GM18502 (cell line): ENCODE results near the gene SPTB.

ENCODE experiments used
- ATAC-seq: cut with Tn5 transposase; IDR thresholded peaks from one replicate; pipeline ENCODE4 v1.9.1; 2021; ENCODE audit warnings: mild to moderate bottlenecking; ENCODE audit not compliant: unreplicated experiment, poor library complexity

The SPTB gene

DNA sequence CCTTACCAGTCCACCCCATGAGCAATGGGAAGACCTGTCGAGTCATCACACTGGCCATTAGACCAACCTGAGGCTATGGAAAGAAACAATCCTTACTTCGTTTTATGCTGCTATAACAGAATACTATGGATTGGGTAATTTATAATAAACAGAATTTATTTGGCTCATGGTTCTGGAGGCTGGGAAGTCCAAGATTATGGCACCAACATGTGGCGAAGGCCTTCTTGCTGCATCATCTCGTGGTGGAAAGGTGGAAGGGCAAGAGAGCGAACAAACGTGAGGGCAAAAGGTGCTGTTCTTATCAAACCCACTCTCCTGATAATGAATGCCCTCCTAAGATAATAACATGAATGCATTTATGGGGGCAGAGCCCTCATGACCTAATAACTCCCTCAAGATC is 9.6 kb upstream of the SPTB start:
- ATAC-seq, result no peak

GRCh38 chr14:64885559-64885958 is 5.9 kb upstream of the SPTB start:
- ATAC-seq, result no peak

GRCh38 chr14:64880221-64881121 is 764 bp upstream of the SPTB start:
- ATAC-seq, result peak; percentile 63

GRCh38 chr14:64878837-64879634 is 671 bp downstream of the SPTB start:
- ATAC-seq, result no peak

DNA sequence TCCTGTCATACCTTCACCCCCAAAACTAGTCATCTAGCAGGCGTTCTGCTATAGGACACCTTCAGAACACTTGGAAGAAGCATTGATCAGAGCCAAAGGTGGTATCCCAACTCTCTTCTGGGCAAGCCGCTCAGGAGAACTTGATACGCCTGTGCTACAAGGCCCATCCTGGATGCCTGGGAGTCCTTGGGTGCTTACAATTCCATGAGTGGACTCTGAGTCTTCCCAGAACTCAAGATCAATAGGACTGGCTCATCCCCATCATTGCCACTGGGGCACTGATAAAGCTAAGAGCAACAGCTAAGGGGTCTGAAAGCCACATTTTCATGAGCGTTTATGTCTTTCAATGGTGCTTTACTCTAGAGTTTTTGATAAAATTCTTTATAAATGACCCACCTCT is 1.9 kb downstream of the SPTB start:
- no peak for ATAC-seq

DNA sequence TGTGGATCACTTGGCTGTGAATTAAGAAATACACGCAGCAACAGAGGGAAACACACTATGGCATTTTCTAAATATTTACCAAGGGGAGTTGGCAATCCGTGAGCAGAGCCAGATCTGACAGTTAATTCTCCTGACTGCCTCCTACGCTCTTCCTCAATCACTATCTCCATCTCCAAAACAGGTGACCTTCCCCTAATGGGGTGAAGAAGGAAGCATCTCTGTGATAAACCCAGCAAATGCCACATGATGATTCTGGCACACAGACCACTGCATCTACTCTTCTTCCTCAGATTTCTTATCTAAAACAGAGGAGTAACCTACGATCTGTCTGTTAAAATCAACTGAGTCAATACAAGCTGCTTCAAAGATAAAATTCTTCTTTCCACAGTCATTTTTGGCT is 4.4 kb downstream of the SPTB start:
- ATAC-seq, result no peak

DNA sequence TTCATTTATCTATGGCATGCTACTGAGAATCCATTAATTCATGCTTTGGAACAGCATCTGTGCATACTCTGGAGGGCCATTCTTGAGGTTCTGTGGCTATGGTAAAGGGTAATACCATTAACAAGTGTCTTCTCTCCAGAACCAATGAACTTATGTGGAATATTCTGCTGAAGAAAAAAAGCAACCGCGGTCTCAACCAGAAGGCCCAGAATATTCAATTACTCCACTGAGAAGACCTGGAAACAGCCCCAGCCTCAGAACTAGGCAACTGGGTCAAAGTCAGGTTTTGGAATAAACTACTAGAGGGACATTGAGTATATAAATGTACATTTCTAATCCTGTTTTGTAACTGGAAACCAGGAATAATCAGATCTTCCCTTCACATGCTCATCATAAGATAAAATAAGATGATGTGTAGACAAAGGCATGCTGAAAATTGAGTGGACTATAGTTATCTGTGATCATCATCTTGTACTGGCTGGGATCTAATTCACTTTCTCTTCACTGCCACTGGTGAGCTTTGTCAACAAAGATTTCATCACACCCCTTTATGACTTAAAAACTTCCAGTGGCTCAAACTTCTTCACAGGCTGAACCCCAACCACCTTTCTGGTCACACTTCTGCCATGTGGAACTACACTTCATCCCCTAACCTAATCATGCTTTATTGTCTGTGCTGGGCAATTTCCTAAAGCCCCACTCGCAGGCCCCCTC is 6.0 kb downstream of the SPTB start:
- ATAC-seq, result no peak

DNA sequence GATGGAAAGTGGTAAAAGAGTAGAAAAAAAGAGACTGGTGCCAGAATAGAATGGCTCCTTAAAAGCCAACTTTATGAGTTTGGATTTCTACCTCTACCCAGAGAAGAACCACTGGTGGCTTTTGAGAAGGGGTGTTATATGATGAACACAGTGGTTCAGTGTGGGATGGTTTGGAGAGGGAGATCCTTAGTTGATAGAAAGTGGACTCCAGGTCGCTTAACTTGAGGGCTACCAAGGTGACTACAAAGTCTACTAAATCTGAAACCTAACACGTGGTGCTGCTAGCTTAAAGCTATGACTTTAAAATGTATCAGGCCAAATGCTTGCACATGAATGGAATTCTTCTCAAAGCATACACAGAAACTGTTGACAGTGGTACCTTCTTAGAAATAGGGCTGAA is 8.4 kb downstream of the SPTB start:
- ATAC-seq, result no peak

GRCh38 chr14:64870160-64870559 is 9.5 kb downstream of the SPTB start:
- no peak for ATAC-seq

DNA sequence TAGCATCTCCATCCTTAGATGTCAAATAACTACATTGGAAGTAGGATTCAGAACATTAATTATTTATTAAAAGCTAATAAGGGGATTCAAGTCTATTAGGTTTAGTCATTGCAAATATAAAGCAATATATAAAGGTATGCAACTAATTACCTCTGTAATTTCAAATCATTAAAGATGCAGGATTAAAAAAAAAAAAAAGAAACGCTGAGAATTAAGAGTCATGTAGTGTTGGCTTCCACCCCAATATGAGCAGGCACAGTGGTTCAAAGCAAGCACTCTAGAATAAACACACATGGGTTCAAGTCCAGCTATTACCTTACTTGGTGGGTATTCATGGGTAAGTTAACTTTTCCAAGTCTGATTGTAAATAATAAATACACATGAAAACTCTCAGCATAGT is 10.9 kb downstream of the SPTB start:
- no peak for ATAC-seq

DNA sequence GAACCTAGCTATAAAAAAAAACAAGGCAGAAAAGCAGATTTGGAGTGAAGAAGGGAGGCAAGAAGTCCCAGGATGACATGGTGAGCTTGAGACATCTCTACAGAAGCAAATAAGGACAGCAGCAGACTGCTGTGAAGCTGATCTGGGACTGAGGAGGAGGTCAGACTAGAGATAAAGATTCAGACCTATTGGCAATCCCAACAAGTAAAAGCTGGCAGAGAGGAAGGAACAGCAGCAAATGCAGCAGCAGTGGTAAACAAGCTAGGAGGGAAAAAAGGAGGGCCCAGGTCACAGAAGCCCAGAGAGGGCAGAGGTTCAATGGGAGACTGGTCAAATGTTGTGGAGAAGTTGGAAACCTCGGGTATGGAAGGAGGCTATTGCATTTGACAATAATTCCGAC is 11.3 kb downstream of the SPTB start:
- no peak for ATAC-seq

DNA sequence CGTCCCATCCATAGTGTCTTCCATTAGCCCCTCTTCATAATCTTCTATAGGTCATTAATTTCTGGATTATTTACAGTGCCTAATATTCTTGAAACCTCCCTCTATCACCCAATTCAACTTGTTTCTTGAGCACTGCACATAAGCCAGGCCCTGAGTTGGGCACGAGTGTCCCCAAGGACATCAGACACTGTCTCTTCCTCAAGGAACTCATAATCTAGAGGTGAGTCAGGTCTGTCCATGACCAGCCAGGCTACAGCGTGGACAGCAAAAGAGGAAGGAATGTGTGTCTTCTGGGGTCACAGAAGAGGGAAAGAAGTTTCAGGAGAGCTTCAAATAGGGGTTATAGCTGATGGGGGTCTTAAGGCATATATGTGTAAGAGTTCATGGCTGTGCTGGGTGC is 12.5 kb downstream of the SPTB start:
- no peak for ATAC-seq

- no peak for ATAC-seq
These were observed 13.7 kb downstream of the SPTB start for GRCh38 chr14:64865992-64866391.

GRCh38 chr14:64865109-64865508 is 14.6 kb downstream of the SPTB start:
- no peak for ATAC-seq

DNA sequence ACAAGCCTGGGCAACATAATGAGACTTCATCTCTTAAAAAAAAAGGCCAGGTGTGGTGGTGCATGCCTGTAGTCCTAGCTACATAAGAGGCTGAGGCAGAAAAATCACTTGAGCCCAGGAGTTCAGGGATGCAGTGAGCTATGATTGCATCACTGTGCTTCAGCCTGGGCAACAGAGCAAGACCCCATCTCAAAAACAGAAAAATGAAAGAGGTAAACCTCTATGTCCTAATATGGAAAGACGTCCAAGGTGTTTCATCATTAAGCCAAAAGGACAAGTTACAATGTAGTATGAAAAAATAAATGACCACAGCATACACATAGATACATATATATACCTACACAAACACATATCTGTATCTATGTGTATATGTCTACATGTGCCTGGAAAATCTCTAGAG is 15.4 kb downstream of the SPTB start:
- no peak for ATAC-seq

- no peak for ATAC-seq
These were observed 17.8 kb downstream of the SPTB start for GRCh38 chr14:64861916-64862315.

DNA sequence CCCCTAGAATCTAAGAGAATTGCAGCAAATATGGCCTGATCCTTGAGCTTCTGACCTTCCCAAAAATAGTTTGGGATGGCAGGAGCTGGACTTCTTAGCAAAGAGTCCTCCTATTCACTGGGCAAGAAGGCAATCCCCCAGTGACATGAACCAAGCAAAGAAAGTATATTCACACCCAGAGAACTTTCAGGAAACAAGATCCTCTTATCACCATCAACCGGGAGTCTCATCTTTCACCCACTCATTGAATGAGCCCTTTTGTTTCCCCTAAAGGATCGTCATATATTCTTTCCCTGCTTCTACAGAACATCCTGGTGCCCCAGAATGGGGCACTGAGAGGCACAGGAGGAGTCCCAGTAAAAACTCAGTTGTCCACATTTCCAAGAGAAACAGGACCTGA is 19.7 kb downstream of the SPTB start:
- ATAC-seq, result no peak

- no peak for ATAC-seq
These were observed 21.5 kb downstream of the SPTB start for GRCh38 chr14:64857979-64858744.

DNA sequence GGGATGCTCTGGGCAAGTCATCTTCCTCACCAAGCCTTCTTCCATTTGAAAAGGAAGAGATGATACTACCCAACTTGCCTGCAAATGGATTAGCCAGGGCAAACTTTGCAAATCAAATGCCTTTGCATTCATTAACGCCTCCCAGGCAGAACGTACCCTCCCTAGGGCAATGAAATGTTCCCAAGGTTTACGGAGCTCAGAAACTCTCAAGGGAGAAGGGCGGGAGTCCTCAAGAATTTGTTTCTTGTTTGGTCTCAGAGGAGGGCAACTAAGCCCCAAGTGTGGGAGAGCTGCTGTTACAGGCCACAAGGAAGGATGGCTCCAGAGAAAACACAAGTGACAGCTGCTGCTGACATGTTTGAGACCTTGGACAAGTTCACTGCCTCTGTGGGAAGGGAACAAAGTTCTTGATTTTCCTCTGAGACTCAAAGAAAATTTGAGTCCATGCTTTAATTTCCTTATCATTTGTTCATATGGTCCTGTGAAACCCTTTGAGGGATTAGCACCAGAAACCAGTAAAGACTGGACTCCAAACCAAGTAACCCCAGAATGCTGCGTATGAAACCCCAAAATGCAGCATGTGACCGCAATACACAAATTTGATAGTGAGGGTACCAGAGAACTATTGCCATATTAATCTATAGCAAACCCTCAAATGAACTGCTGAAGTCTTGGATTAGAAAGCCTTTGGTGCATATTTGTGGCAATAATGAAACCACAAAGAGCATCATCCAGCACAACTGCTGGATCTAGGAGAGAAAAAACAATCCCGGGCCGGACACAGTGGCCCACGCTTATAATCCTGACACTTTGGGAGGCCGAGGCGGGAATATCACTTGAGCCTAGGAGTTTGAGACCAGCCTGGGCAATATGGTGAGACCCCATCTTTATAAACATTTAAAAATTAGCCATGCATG is 22.9 kb downstream of the SPTB start:
- no peak for ATAC-seq
